Fibroblast of mammary gland (primary cell): ENCODE data around the gene MRC1.

Source experiments
- DNase-seq: peaks from one replicate; pipeline ENCODE4 v3.0.0-alpha.2; 2010; ENCODE audit warnings: low read depth
- H3K4me3 ChIP-seq: 2 replicates; pipeline ENCODE4 v1.5.1; 2011; ENCODE audit warnings: low read depth, mild to moderate bottlenecking, low read length, moderate library complexity; ENCODE audit not compliant: control insufficient read depth
- TF ChIP-seq, protein P1 (sequence below): conservative IDR thresholded peaks from 2 replicates; pipeline ENCODE4 v1.5.1; 2011; ENCODE audit warnings: low read depth, low read length, inconsistent platforms; ENCODE audit not compliant: control insufficient read depth, insufficient read depth

MRC1 gene

DNA sequence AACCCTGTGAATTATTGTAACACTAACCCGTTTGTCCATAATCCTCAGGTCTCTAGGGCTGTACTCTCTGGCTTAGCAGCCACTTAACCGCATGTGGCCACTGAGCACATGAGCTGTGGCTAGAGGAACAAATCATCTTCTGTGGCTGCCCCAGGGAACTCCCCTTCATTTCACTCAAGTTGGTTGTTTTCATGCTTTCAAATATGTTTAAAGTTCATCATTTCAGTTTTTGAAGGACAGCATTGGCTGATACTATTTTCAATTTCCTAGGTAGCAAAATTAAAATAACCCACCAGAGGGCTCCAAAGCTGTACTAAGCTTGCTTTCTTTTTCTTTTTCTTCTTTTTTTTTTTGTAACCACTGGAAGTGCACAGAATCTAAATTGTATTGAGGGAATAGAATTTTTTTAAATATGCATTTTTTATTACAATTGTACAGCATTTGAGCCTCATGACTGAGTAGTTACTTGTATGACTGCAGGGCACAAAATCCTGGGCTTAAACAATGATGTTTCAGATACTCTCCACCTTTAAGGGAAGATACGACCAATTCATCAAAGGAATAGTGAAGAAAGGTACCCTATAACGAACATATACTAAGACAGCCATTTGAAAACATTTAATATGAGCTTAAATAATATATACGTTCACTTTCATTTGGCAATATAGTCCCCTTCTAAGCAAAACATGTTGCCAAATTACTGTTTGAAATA lies 38.6 kb downstream of the MRC1 start:
- H3K4me3 ChIP-seq = no peak overlapping the region
- TF ChIP-seq, protein P1, sequence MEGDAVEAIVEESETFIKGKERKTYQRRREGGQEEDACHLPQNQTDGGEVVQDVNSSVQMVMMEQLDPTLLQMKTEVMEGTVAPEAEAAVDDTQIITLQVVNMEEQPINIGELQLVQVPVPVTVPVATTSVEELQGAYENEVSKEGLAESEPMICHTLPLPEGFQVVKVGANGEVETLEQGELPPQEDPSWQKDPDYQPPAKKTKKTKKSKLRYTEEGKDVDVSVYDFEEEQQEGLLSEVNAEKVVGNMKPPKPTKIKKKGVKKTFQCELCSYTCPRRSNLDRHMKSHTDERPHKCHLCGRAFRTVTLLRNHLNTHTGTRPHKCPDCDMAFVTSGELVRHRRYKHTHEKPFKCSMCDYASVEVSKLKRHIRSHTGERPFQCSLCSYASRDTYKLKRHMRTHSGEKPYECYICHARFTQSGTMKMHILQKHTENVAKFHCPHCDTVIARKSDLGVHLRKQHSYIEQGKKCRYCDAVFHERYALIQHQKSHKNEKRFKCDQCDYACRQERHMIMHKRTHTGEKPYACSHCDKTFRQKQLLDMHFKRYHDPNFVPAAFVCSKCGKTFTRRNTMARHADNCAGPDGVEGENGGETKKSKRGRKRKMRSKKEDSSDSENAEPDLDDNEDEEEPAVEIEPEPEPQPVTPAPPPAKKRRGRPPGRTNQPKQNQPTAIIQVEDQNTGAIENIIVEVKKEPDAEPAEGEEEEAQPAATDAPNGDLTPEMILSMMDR = peak; percentile 50
- DNase-seq = peak; percentile 41

DNA sequence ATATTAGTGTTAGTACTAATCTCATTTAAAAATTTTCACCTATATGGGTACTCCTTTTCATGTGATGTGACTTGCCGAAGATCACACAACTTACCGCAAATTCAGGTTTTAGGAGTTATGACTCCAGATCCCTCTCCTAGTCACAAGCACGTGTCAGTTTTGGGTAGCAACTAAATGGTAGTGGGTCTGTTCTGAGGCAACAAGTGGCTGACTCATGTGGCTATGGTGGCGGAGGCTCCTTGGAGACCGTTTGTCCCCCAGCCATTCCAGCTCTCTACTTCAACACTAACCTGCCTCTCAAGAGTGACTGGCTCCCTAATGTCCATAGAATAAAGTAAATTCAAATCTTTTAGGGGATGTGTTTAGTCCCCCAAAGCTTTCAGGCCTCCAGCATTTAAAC lies 39.5 kb downstream of the MRC1 start:
- TF ChIP-seq, protein P1 = no peak
- DNase-seq = no peak
- no peak overlapping the region for H3K4me3 ChIP-seq

DNA sequence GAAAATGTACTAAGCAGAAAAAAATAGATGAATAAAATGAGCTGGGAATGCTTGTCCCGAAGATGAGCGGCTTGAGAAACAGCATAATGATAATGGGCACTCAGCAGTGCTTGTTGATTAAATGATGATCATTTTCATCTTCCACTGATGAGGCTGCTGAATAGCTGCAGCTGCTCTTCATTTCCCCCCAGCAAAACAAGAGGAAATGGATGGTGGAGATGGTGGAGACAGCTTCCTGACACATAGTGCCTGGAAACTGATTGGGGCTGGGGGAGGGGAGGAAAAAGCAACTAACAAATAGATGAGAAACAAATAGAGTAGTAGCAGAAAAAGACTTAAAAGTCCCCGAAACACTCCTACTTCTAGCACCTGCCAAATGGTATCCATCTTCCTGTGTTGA lies 41.4 kb downstream of the MRC1 start:
- no peak overlapping the region for H3K4me3 ChIP-seq
- no peak for DNase-seq
- TF ChIP-seq, protein P1 = no peak

DNA sequence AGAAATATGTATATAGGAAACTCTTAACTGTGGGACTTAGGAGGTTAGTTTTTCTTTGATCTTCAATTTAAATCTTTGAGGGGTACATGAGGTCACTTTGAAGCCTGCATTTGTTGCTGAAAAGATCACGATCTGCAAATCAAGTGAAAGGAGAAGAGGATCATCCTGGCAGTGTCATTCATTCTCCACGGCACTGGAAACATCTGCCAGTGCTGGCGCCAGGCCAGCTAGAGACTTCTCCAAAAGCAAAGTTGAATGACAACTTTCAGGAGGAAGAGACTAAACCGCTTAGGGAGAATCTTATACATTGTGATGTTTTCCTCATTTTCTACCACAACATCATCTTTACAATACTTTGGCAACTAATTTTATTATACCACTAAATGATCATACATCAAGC lies 42.5 kb downstream of the MRC1 start:
- TF ChIP-seq, protein P1 = no peak
- DNase-seq = no peak
- no peak overlapping the region for H3K4me3 ChIP-seq

DNA sequence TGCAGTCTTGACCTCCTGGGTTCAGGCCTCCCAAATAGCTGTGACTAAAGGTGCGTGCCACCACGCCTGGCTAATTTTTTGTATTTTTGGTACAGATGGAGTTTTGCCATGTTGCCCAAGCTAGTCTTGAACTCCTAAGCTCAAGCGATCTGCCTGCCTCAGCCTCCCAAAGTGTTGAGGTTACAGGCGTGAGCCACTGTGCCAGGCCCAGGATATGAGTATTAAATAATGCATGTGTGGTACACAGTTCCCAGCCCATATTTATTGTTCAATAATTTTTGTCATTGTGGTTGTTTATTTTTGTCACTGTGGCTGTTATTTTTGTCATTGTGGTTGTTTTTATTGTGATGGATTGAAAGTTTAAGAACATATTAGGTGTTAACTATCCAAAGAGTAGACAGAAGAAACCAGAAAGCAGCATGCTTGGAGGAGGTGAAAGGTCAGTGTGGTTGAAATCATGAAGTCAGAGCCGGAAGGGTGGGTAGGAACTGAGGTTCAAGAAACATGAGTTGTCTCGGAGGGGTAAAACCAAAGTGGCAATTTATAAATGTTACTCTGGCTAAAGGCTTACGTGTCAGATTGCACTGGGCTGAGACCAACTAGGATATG lies 45.0 kb downstream of the MRC1 start:
- TF ChIP-seq, protein P1 = no peak
- no peak for DNase-seq
- H3K4me3 ChIP-seq = no peak overlapping the region

DNA sequence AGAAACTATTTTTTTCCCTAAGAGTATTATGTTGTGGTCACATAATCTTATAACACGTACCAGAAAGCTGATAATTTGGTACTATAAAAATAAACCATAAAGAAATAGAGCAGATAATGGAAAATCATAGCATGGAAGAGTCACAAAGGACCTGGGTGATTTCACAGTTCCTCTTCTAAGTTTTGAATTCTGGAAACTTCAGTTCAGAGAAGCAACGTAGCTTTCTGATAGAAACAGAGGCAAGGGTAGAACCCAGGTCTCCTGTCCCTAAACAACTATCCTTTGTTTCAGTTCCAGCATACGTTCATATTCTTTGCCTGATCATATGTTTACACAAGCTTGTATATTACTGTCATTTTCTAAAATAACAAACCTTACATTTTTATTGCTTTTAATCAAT lies 47.9 kb downstream of the MRC1 start:
- TF ChIP-seq, protein P1 = no peak
- H3K4me3 ChIP-seq = no peak overlapping the region
- DNase-seq = no peak
